ENCODE results near the gene ZSCAN29.

Gene ZSCAN29

GRCh38 chr15:43347114-43347513 lies 23.7 kb downstream of the ZSCAN29 start:
- no peak for DNase-seq

- DNase-seq = peak; percentile 5
Measured at GRCh38 chr15:43346305-43346704, 24.5 kb downstream of the ZSCAN29 start.

- no peak for DNase-seq
Measured at GRCh38 chr15:43330780-43331087, 40.1 kb downstream of the ZSCAN29 start.

GRCh38 chr15:43329960-43330779 lies 40.7 kb downstream of the ZSCAN29 start, which contains the start of gene LCMT2:
TSS of gene LCMT2 (minus strand) at chr15:43330573. CDS start at chr15:43330489, 84 bp downstream.
- DNase-seq = peak; percentile 96

GRCh38 chr15:43329217-43329959 lies 41.5 kb downstream of the ZSCAN29 start:
- peak; percentile 47 for DNase-seq

- DNase-seq = no peak
Measured at GRCh38 chr15:43325039-43325684, 45.7 kb downstream of the ZSCAN29 start.

- DNase-seq = no peak
Measured at GRCh38 chr15:43318990-43319771, 51.7 kb downstream of the ZSCAN29 start.

GRCh38 chr15:43317566-43318184 lies 53.2 kb downstream of the ZSCAN29 start:
- DNase-seq = no peak

- no peak for DNase-seq
Measured at GRCh38 chr15:43316971-43317346, 53.9 kb downstream of the ZSCAN29 start.

- no peak for DNase-seq
Measured at GRCh38 chr15:43316016-43316970, 54.5 kb downstream of the ZSCAN29 start.

- DNase-seq = no peak
Measured at GRCh38 chr15:43314171-43314570, 56.7 kb downstream of the ZSCAN29 start.

GRCh38 chr15:43312378-43312777 lies 58.5 kb downstream of the ZSCAN29 start:
- no peak for DNase-seq
